Retina (tissue), 1 donor: Measurements from ENCODE around the gene KCNN1.
"Not testable (repeated sequence)": the region's sequence is repeated elsewhere in the genome, so short reads cannot be mapped to it uniquely, and the experiment has no call there.

Experiments used
- DNase-seq: peaks from one replicate; pipeline ENCODE4 v3.0.0-alpha.2; 2016

The KCNN1 gene

DNA sequence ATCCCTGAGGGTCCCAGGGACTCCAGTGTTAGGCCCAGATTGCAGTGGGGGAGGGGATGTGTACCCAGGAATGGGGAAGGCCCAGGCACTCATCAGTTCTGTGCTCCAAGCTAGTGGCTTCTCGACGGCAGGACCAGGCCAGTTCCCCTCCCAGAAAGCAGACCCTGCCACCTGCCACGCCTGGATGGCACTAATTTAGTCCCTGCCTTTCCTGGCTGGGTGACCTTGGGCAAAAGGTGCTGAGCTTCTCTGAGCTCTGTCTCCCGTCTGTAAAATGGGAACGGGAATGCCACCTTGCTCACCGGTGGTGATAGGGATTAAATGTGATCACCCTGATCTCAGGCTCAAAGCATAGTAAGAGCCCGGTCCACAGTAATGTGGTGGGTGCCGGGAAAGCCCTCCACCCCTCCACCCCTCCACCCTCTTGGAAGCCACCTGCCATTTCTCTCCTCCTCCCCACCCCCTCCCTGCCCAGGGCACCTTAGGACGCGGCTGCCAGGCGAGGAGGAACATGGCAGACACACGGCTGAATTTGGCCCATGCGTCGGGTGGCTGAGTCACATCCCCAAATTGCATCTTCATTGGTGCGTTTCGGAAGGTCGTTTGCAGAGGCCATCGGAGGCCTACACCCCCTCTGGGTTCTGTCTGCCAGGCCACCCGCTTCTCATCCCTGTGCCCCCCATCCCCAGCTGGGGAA is 2.3 kb downstream of the KCNN1 start:
- no peak for DNase-seq

GRCh38 chr19:17972230-17972629 is 5.3 kb downstream of the KCNN1 start:
- no peak for DNase-seq

DNA sequence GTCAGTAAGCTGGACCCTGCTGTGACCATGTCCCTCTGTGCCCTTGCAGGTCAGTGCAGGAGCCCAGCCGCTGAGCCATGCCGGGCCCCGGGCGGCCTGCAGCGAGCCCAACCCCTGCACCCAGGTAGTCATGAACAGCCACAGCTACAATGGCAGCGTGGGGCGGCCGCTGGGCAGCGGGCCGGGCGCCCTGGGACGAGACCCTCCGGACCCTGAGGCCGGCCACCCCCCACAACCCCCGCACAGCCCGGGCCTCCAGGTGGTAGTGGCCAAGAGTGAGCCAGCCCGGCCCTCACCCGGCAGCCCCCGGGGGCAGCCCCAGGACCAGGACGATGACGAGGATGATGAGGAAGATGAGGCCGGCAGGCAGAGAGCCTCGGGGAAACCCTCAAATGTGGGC is 6.9 kb downstream of the KCNN1 start:
- DNase-seq, result no peak

DNA sequence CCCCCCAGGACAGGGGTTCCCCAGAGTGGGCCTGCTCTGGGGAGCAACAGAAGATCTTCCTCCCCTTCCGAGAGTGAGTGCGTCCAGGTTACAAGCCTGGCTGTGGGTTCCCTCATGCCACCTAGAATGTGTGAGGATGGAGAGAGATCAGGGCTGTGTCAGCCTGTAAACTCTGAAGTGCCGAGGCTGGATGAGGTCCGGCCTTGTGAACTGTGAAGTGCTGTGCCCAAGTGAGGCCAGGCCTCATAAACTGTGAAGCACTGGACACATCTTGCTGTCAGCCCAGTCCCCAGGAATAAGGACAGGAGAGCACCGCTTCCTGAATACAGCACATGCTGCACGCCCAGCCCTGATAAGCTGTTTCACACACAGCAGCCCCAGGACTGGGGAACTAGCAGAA is 7.6 kb downstream of the KCNN1 start:
- DNase-seq, result no peak

DNA sequence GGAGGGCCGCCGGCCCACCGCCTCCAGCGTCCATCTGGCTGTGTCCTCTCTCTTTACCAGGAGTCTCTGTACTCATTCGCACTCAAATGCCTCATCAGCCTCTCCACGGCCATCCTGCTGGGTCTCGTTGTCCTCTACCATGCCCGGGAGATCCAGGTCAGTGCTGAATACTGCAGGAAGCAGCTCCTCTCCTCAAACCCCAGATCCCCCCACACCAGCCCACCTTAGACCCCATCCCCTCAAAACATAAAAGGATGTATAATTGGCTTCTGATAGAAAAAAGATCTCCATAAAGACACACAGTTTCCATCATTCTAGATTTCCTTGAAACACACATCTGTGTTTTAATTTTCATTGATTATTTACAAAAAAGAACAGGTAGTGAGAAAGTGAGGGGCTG is 8.1 kb downstream of the KCNN1 start:
- no peak for DNase-seq

DNA sequence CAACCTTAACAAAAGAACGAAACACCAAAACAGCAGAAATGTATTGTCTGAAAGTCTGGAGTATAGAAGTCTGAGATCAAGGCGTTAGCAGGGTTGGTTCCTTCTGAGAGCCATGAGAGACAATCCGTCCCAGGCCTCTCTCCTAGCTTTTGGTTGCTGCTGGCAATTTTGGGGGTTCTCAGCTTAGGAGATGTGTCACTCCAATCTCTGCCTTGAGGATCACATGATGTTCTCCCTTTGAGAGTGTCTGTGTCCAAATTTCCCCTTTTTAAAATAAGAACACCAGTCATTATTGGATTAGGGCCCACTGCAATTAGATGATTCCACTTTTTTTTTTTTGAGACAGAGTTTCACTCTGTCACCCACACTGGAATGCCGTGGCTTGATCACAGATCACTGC is 10.1 kb downstream of the KCNN1 start:
- DNase-seq, result no peak

GRCh38 chr19:17977488-17977887 is 10.6 kb downstream of the KCNN1 start:
- no peak for DNase-seq

DNA sequence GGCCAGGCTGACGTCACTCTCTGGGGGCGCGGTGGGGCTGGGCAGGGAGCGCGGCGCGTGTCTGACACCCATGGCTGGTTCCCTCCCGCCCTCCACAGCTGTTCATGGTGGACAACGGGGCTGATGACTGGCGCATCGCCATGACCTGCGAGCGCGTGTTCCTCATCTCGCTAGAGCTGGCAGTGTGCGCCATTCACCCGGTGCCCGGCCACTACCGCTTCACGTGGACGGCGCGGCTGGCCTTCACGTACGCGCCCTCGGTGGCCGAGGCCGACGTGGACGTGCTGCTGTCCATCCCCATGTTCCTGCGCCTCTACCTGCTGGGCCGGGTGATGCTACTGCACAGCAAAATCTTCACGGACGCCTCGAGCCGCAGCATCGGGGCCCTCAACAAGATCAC is 14.7 kb downstream of the KCNN1 start:
- no peak for DNase-seq

GRCh38 chr19:17982430-17982829 is 15.5 kb downstream of the KCNN1 start:
- no peak for DNase-seq

DNA sequence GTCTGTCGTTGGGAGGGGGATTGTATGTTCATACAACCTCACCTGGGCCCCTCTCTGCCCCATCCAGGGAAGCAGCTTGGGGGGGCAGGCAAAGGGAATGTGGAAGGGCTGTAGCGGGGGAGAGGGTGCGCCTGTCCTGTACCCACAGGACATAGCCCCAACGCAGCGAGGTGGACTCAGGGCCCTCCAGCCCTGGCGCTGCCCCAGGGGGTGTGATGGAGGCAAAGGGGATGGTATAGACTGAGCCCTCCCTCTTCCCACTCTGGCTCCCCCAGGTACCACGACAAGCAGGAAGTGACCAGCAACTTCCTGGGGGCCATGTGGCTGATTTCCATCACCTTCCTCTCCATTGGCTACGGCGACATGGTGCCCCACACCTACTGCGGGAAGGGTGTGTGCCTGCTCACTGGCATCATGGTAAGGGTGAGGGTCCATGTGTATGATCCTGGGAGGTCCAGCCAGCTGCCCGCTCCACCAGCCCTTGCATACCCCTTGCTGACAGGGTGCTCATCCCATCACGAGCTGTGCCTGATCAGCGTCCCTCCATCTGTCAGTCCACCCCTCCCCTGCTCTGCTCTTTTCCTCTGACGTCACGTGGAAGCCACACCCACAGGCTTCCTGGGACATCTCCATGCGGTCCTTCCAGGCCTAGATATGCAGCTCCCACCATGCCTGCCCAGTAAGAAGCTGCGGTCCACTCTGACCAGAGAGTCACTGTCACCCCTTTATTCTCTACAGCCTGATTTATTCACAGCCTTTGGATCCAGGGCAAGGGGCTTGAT is 18.3 kb downstream of the KCNN1 start:
- no peak for DNase-seq

DNA sequence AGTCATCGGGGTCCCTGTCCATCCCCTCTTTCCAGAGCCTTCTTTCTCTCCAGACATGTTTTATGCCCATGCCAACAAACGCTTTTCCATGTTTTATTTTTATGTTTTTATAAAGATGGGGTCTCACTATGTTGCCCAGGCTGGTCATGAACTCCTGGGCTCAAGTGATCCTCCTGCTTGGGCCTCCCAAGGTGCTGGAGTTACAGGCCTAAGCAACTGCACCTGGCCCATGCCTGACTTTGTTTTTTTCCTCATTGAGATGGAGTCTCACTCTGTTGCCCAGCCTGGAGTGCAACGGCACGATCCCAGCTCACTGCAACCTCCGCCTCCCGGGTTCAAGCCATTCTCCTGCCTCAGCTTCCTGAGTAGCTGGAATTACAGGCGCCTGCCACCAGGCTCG is 19.7 kb downstream of the KCNN1 start:
- not testable (repeated sequence) for DNase-seq

- no peak for DNase-seq
Observed at GRCh38 chr19:17988161-17988560, 21.3 kb downstream of the KCNN1 start.

GRCh38 chr19:17989425-17990094 is 22.7 kb downstream of the KCNN1 start:
- no peak for DNase-seq

- no peak for DNase-seq
Observed at GRCh38 chr19:17993076-17993813, 26.3 kb downstream of the KCNN1 start.

DNA sequence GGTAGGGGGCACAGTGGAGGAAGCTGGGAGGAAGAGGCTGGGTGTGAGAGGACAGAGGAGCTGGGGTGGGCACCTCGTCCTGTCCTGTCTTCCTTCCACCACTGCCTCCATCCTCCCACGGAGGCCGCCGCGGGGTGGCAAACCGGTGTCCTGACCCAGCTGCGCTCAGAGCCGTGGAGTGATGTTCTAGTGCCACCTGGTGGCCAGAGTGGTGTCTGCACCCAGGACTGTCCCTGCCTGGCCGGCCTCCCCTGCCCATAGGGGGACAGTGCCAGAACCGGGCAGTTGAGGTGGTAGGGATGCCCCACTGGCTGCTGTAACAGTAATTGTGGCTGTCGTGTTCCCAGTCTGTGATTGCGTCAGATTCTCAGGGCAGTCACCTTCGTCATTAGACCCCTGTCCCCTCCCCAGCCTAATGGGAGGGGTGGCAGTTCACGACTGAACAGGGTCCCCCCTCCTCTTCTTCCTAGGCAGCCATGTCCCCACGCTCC is 30.0 kb downstream of the KCNN1 start:
- DNase-seq, result peak; percentile 92

DNA sequence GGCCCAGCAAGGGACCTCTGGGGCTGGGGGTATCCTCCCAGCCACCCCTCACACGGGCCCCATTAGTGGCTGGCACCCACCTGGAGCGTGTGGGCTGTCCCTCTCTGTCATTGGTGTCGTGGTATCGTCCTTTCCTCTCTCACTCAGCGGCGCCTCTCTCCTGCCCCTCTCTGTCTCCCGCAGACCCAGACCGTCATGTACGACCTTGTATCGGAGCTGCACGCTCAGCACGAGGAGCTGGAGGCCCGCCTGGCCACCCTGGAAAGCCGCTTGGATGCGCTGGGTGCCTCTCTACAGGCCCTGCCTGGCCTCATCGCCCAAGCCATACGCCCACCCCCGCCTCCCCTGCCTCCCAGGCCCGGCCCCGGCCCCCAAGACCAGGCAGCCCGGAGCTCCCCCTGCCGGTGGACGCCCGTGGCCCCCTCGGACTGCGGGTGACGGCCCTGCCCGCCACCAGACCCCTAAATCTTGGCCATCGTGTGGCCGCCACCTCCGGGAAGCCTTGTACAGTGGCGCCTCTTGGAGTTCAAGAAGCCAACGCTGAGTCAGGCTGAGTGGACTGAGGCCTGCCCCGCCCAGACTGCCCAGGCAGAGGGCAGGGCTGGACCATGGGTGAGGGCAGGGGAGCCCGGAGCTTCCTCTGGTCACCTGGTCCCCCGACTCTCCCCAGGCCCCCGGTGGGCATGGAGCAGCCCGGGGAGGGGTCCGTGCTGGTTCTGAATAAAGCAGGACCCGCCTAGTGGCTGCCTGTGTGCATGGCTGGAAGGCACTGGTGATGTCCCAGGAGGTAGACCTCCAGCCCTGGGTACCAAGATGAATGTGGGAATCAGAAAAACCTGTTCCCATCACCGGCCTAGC is 31.3 kb downstream of the KCNN1 start:
- no peak for DNase-seq

- DNase-seq, result no peak
Observed at GRCh38 chr19:17998827-17999150, 31.9 kb downstream of the KCNN1 start.

DNA sequence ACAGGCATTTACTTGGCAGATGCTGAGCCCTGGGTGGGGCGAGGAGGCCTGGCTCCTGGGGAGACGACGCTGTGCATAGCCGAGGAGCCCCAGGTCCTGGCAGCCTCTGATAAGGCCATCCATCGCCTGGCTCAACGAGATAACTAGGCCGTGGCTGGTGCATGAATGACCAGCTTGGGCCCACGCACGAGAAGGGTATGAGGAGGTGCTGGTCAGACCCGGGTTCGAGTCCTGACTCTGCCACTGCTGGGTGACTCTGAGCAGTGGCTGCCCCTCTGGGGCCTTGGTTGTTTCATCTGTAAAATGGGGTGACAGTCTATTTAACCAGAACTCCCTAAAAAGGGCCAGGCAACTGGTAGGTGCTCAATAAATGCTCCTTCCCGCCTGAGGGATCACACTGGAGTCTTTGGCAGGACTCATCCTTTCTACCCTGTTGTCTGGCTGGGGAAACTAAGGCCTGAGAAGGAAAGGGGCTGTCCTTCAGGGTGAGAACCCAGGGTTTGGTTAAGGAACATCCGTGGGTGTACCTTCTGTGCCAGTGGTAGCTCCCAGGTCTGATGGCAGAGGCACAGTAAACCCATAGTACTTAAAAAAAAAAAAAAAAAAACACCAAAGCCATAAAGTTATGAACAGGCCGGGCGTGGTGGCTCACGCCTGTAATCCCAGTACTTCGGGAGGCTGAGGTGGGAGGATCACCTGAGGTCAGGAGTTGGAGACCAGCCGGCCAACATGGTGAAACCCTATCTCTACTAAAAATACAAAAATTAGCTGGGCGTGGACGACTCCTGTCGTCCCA is 33.0 kb downstream of the KCNN1 start:
- no peak for DNase-seq

DNA sequence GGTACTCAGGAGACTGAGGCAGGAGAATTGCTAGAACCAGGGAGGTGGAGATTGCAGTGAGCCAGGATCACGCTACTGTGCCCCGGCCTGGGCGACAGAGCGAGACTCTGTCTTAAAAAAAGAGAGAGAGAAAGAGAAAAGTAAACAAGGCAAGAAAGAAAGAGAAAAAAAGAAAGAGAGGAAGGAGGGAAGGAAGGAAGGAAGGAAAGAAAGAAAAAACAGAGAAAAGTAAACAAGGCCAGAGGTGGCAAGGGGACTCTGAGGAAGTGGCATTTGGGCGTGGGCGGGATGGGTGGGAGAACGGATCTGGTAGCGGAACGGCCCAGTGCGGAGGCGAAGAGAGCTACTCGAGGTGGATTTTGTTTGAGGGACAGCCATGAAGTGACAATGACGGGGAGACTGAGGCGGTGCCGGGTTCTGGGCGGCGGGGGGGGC is 33.6 kb downstream of the KCNN1 start:
- DNase-seq, result no peak

GRCh38 chr19:18000915-18001776 is 34.2 kb downstream of the KCNN1 start:
- peak; percentile 49 for DNase-seq
